KMS-11 (cell line): Measurements from ENCODE around the gene CROCC.

Source experiments
- H2AFZ ChIP-seq: fragments of 200-600 bp; sonication (generic); 2 replicates; pipeline ENCODE4 v1.6.1; 2016; ENCODE audit warnings: antibody characterized with exemption, mixed run types, low read depth
- H3K27ac ChIP-seq: fragments of 200-600 bp; sonication (generic); 2 replicates; pipeline ENCODE4 v1.6.1; 2016; ENCODE audit warnings: mild to moderate bottlenecking, mixed run types
- H3K27me3 ChIP-seq: fragments of 200-600 bp; sonication (generic); 2 replicates; pipeline ENCODE4 v1.6.1; 2017; ENCODE audit warnings: mild to moderate bottlenecking, low read depth, mixed run types, moderate library complexity; ENCODE audit not compliant: insufficient read depth
- H3K36me3 ChIP-seq: fragments of 200-600 bp; sonication (generic); 2 replicates; pipeline ENCODE4 v1.6.1; 2017; ENCODE audit warnings: mild to moderate bottlenecking, mixed run types; ENCODE audit not compliant: insufficient read depth
- H3K4me1 ChIP-seq: fragments of 200-600 bp; sonication (generic); 2 replicates; pipeline ENCODE4 v1.6.1; 2016; ENCODE audit warnings: mild to moderate bottlenecking, low read depth, mixed run types; ENCODE audit not compliant: poor library complexity, severe bottlenecking
- H3K4me2 ChIP-seq: fragments of 200-600 bp; sonication (generic); 2 replicates; pipeline ENCODE4 v1.7.0; 2016; ENCODE audit warnings: mild to moderate bottlenecking, mixed run types
- H3K4me3 ChIP-seq: fragments of 200-600 bp; sonication (generic); IDR thresholded peaks from 2 replicates; pipeline ENCODE4 v1.6.1; 2017; ENCODE audit warnings: low read depth, low read length, mixed read lengths; ENCODE audit not compliant: insufficient read depth
- H3K79me2 ChIP-seq: fragments of 200-600 bp; sonication (generic); 2 replicates; pipeline ENCODE4 v1.6.1; 2016; ENCODE audit warnings: low read depth, mixed run types; ENCODE audit not compliant: insufficient read depth
- H3K9ac ChIP-seq: fragments of 200-600 bp; sonication (generic); 2 replicates; pipeline ENCODE4 v1.6.1; 2016; ENCODE audit warnings: mild to moderate bottlenecking, mixed run types
- H4K20me1 ChIP-seq: fragments of 200-600 bp; sonication (generic); 2 replicates; pipeline ENCODE4 v1.6.1; 2016; ENCODE audit warnings: mild to moderate bottlenecking, mixed run types; ENCODE audit not compliant: insufficient read depth
- CTCF ChIP-seq: fragments of 200-600 bp; sonication (generic); conservative IDR thresholded peaks from 2 replicates; pipeline ENCODE4 v1.6.1; 2017; ENCODE audit warnings: low read depth, mild to moderate bottlenecking, antibody characterized with exemption, low read length, moderate library complexity, mixed read lengths

CROCC gene

GRCh38 chr1:17007121-17007520 is 85.4 kb downstream of the CROCC start:
- H3K9ac ChIP-seq: no peak overlapping the region
- H4K20me1 ChIP-seq: no peaks in the 10 kb centered on the region
- H3K4me2 ChIP-seq: no peak overlapping the region
- peaks cover 7% of the 10 kb centered on the region; the same call in 1 of the 2 replicates for H3K27me3 ChIP-seq
- H3K4me3 ChIP-seq: no peak overlapping the region
- H3K27ac ChIP-seq: no peak overlapping the region
- H3K4me1 ChIP-seq: peaks cover 27% of the 10 kb centered on the region
- no peak overlapping the region for H2AFZ ChIP-seq
- H3K79me2 ChIP-seq: no peaks in the 10 kb centered on the region
- H3K36me3 ChIP-seq: no peaks in the 10 kb centered on the region
- no peak for TF ChIP-seq CTCF

- Histone ChIP-seq H3K4me2 (no peak overlapping the region), H3K27ac (no peak overlapping the region), H3K27me3 (peaks cover 7% of the 10 kb centered on the region; the same call in 1 of the 2 replicates), H3K36me3 (no peaks in the 10 kb centered on the region), H3K9ac (no peak overlapping the region), H4K20me1 (no peaks in the 10 kb centered on the region), H3K4me1 (peaks cover 37% of the 10 kb centered on the region), H3K79me2 (no peaks in the 10 kb centered on the region), H2AFZ (no peak overlapping the region), H3K4me3 (no peak overlapping the region)
- no peak for TF ChIP-seq CTCF
Observed at GRCh38 chr1:17008208-17008855, 86.6 kb downstream of the CROCC start.

GRCh38 chr1:17009706-17010105 is 88.0 kb downstream of the CROCC start:
- Histone ChIP-seq H3K4me1 (peaks cover 51% of the 10 kb centered on the region), H3K36me3 (no peaks in the 10 kb centered on the region), H3K27me3 (peaks cover 7% of the 10 kb centered on the region; the same call in 1 of the 2 replicates), H3K79me2 (no peaks in the 10 kb centered on the region), H3K9ac (no peak overlapping the region), H4K20me1 (no peaks in the 10 kb centered on the region), H3K4me3 (no peak overlapping the region), H3K4me2 (peak overlapping the region; percentile 76; the same call in 1 of the 2 replicates), H3K27ac (no peak overlapping the region), H2AFZ (no peak overlapping the region)
- TF ChIP-seq CTCF: no peak

GRCh38 chr1:17011092-17011438 is 89.3 kb downstream of the CROCC start:
- H3K27me3 ChIP-seq: peaks cover 7% of the 10 kb centered on the region; the same call in 1 of the 2 replicates
- no peak for TF ChIP-seq CTCF
- no peak overlapping the region for H3K4me3 ChIP-seq
- peak overlapping the region; percentile 76 for H3K4me2 ChIP-seq
- H2AFZ ChIP-seq: peak overlapping the region; percentile 61
- no peak overlapping the region for H3K27ac ChIP-seq
- H3K36me3 ChIP-seq: no peaks in the 10 kb centered on the region
- no peaks in the 10 kb centered on the region for H3K79me2 ChIP-seq
- H3K9ac ChIP-seq: peak overlapping the region; percentile 12; the same call in 1 of the 2 replicates
- no peaks in the 10 kb centered on the region for H4K20me1 ChIP-seq
- peaks cover 56% of the 10 kb centered on the region for H3K4me1 ChIP-seq
